NCI-H146 (cell line): ENCODE data around the gene EHMT2.
"Not testable (repeated sequence)": the region's sequence is repeated elsewhere in the genome, so short reads cannot be mapped to it uniquely, and the experiment has no call there.

Experiments used
- DNase-seq: peaks from one replicate; lab custom pipeline; 2025; lab: John Stamatoyannopoulos, UW

Gene EHMT2

DNA sequence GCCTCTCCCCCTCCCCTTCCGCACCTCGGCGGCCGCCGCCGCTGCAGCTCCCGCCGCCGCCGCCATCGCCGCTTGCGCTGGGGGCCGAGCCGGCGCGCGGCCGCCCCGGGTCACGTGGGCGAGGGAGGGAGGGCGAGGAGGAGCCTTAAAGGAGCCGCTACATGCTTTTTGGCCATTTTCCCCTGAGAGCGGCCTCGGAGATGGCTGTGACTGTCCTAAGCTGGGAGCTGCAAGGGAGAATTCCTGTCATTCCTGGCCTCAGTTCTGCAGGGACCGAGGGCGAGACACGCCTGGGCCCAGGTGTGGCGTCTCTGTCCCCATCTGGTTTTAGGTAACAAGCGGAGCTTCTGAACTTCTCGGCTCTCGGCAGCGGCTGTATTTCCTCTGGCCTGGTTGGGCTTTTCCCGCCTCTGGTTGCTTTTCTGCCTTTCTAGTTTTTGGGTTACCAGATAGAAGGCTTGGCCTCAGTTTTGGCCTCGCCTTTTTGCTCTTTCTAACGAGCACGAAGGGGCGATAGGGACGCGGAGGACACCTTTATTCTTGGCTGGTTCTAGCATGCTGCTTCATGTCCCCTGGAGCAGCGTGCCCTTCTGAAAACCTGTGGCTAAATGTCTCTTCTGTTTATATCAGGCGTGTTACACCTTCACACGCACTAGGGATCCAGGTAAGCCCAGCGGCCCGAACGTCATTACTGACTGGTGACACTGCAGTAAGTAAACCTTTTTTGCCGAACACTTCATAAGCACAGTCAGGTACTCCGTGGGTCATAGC lies at the start of gene EHMT2:
Gene EHMT2 (minus strand): TSS at position 87 of the 771 bp plus-strand sequence. CDS start 21 bp downstream, at position 66.
- peak; percentile 77 for DNase-seq

DNA sequence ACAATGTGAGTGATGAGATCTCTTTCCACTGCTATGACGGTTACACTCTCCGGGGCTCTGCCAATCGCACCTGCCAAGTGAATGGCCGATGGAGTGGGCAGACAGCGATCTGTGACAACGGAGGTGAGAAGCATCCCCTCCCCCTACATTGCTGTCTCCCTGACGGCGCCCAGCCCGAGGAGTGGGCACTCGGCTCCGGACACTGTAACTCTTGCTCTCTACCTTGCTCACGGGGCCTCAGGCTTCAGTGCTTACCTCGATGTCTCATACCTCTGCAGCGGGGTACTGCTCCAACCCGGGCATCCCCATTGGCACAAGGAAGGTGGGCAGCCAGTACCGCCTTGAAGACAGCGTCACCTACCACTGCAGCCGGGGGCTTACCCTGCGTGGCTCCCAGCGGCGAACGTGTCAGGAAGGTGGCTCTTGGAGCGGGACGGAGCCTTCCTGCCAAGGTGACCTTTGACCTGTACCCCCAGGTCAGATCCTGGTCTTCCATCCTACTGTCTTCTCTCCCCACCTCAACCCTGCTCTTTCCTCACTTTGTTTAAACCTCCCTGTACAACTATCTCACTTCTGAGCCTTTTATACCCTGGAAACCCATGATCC lies 49.7 kb upstream of the EHMT2 start:
- no peak for DNase-seq

DNA sequence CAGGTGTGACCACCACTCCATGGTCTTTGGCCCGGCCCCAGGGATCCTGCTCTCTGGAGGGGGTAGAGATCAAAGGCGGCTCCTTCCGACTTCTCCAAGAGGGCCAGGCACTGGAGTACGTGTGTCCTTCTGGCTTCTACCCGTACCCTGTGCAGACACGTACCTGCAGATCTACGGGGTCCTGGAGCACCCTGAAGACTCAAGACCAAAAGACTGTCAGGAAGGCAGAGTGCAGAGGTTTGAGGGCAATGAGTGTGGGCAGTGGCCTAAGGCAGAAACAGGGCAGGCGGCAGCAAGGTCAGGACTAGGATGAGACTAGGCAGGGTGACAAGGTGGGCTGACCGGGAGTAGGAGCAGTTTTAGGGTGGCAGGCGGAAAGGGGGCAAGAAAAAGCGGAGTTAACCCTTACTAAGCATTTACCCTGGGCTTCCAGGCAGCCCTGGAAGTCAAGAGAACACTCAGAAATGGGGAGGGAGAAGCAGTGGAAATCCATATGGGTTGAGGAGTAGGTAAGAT lies 48.9 kb upstream of the EHMT2 start:
- no peak for DNase-seq

DNA sequence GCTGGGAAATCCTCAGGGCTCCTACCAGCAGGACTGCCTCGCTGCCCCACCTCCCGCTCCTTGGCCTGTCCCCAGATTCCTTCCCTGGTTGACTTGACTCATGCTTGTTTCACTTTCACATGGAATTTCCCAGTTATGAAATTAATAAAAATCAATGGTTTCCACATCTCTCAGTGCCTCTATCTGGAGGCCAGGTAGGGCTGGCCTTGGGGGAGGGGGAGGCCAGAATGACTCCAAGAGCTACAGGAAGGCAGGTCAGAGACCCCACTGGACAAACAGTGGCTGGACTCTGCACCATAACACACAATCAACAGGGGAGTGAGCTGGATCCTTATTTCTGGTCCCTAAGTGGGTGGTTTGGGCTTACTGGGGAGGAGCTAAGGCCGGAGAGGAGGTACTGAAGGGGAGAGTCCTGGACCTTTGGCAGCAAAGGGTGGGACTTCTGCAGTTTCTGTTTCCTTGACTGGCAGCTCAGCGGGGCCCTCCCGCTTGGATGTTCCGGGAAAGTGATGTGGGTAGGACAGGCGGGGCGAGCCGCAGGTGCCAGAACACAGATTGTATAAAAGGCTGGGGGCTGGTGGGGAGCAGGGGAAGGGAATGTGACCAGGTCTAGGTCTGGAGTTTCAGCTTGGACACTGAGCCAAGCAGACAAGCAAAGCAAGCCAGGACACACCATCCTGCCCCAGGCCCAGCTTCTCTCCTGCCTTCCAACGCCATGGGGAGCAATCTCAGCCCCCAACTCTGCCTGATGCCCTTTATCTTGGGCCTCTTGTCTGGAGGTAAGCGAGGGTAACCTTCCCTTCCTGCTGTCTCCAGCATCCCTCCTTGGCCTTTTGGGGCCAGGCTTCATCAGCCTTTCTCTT lies 48.2 kb upstream of the EHMT2 start, which contains the start of gene CFB:
Gene CFB (plus strand): TSS at position 589 of the 863 bp plus-strand sequence. CDS start 127 bp downstream, at position 716.
- DNase-seq, result no peak

DNA sequence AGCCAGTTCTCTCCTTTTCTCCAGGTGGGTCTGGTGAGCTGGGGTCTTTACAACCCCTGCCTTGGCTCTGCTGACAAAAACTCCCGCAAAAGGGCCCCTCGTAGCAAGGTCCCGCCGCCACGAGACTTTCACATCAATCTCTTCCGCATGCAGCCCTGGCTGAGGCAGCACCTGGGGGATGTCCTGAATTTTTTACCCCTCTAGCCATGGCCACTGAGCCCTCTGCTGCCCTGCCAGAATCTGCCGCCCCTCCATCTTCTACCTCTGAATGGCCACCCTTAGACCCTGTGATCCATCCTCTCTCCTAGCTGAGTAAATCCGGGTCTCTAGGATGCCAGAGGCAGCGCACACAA lies 47.6 kb upstream of the EHMT2 start:
- DNase-seq, result no peak

DNA sequence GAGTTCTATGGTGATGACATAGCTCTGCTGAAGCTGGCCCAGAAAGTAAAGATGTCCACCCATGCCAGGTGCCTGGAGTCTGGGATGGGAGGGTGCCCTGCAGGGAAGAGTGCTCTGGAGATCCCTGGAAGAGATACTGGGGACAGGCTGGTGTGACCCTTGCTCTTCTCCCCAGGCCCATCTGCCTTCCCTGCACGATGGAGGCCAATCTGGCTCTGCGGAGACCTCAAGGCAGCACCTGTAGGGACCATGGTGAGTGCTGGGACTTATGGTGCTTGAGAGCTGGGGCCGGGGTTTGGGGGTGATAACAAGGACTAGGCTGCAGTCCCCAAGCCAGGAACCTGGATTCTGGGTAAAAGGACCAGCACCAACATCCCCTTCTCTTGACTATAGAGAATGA lies 46.2 kb upstream of the EHMT2 start:
- no peak for DNase-seq

DNA sequence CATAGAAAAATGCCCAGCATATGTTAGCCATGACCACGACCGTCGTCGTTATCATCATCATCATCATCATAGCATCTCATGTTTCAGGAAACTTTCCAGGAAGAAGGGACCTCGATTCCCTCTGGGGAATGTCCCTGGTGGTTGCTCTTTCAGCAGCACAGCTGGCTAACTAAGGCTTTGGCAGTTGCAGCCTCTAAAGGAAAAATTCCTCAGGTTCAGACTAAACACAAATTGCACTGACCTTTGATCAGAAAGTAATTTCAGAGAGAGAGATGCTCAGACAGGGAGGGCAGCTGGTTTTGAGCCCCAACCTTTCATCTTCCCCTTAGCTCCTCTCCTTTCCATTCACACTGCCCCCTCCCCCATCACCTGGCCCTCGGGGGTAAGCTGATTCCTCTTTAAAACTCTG lies 42.8 kb upstream of the EHMT2 start:
- no peak for DNase-seq

DNA sequence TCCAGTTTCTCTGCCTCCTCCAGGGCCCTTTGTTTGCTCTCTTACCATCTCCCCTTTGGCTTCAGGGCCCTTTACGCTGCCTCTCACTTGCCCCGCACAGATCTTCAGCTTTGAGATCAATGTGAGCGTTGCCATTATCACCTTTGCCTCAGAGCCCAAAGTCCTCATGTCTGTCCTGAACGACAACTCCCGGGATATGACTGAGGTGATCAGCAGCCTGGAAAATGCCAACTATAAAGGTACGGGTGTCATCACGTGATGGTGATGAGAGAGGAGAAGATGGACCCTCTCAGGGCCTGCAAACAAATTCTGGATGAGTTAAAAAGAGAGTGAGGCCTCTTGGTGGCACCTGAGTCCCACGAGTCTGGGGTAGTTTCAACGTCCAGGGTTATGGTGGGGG lies 38.3 kb upstream of the EHMT2 start:
- no peak for DNase-seq

DNA sequence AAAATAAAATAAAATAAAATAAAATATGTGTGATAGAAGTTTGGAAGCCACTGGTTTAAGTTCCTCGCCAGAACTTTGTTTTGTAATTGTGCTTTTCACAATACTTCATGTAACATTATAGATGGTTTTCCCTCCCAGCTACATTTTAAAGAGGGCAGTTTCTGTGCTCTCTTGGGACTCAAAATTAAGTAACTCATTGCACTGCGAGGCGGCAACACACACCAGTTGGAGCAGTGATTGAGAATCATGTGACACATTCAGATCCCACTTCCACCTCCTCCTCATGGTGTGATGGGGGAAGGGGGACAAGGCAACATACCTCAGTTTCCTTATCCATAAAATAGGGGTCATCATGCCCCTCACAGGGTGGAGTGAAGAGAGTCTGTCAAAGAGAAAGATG lies 37.5 kb upstream of the EHMT2 start:
- DNase-seq, result no peak

DNA sequence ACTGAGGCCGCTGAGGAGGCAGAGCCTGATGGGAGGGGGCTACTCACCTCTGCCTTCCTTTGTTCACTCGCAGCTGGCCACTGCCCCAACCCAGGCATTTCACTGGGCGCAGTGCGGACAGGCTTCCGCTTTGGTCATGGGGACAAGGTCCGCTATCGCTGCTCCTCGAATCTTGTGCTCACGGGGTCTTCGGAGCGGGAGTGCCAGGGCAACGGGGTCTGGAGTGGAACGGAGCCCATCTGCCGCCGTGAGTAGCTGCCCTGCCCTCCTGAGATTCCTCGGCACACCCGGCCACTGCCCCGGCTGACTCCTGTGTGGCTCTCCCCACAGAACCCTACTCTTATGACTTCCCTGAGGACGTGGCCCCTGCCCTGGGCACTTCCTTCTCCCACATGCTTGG lies 36.0 kb upstream of the EHMT2 start:
- no peak for DNase-seq

DNA sequence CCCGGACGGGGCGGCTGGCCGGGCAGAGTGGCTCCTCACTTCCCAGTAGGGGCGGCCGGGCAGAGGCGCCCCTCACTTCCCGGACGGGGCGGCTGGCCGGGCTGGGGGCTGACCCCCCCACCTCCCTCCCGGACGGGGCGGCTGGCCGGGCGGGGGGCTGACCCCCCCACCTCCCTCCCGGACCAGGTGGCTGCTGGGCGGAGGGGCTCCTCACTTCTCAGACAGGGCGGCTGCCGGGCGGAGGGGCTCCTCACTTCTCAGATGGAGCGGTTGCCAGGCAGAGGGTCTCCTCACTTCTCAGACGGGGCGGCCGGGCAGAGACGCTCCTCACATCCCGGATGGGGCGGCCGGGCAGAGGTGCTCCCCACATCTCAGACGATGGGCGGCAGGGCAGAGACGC lies 34.6 kb upstream of the EHMT2 start:
- DNase-seq, result not testable (repeated sequence)

DNA sequence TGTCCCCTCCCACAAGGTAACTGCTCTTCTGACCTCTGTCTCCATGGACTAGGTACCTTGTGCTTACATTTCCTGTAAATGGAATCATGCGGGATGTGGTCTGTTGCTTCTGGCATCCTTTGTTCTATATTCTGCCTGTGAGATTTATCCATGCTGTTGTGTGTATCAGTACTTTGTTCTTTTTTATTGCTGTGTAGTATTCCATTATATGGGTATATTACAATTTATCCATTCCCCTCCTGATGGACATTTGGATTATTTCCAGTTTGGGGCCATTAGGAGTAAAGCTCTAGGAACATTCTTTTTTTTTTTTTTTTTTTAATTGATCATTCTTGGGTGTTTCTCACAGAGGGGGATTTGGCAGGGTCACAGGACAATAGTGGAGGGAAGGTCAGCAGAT lies 33.5 kb upstream of the EHMT2 start:
- no peak for DNase-seq

DNA sequence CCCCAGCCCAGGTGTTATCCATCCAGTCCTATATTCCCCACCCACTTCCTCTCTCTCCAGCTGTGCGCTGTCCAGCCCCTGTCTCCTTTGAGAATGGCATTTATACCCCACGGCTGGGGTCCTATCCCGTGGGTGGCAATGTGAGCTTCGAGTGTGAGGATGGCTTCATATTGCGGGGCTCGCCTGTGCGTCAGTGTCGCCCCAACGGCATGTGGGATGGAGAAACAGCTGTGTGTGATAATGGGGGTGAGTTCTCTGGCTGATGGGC lies 31.1 kb upstream of the EHMT2 start:
- DNase-seq, result no peak

DNA sequence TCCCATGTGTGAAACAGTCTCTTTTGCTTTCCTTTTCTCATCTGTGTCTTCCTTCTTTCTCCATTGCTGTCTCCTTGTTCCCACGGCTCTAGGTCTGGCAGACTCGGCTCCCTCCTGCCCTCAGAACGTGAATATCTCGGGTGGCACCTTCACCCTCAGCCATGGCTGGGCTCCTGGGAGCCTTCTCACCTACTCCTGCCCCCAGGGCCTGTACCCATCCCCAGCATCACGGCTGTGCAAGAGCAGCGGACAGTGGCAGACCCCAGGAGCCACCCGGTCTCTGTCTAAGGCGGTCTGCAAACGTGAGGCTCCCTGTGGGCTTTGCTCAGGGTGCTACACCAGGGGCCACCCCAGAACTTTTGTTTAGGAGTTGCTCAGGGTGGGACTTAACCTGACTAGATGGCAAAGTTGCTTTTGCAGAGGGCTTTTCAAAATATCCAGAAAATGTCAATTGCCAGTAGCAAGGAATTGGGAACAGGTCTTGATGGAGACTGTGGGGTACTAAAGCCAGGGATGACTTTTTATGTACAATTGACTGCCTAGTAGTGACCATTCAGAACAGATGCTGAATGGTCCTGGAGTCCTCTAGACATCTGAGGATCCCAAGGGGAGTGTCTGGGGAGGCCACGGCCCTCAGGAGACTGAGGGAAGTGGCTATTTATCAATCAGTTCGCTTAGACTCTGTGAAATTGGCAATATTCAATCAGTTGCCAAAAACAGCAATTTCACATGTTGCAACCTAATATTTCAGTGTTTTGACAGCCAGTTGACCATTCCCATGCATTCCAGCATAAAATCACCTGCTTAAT lies 30.6 kb upstream of the EHMT2 start:
- no peak for DNase-seq

DNA sequence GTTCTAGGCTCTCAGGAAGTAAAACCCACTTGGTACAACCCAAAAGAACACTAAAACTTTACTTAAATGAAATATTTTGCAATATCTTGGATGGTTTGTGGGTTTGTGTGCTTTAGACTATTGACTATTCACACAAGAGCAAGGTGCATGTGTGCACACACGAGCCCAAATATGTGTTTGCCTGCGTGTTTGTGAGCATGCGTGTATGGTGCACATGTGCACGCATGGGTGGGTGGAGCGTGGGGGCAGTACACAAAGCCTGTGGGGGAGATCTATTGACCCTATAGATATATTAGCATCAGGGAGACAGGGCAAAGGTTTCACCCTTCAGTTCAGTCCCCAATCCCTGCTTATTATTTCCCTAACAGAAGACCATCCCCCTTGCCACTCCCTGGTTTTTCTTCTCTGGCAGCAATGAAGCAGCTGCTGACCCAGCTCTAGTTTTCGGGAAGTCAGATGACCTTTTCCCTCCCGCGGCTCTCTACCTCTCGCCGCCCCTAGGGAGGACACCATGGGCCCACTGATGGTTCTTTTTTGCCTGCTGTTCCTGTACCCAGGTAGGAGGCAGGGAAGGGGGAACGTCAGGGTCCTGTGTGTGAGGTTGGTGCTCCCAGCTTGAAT lies 29.9 kb upstream of the EHMT2 start, which contains the start of gene C2:
Gene C2 (plus strand): TSS at position 476 of the 621 bp plus-strand sequence. CDS start 36 bp downstream, at position 512.
- DNase-seq, result no peak

DNA sequence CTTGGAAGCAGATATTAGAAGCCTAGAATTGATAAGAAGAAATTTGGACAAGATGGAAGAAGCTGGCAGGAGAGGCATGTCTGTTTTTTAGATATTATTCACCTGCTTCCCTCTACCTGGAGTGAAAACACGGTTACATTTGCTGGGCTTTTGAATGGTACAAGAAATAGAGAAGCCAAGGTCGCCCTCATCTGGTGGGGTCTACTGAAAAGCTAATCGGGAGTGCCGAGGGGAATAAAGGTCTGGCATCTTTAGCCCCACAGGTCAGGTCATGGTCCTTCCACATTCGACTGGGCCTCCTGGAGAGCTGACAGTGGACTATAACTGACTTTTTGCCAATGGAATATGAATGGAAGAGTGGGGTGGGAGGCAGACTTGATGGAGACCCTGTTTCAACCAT lies 25.4 kb upstream of the EHMT2 start:
- peak; percentile 9 for DNase-seq

DNA sequence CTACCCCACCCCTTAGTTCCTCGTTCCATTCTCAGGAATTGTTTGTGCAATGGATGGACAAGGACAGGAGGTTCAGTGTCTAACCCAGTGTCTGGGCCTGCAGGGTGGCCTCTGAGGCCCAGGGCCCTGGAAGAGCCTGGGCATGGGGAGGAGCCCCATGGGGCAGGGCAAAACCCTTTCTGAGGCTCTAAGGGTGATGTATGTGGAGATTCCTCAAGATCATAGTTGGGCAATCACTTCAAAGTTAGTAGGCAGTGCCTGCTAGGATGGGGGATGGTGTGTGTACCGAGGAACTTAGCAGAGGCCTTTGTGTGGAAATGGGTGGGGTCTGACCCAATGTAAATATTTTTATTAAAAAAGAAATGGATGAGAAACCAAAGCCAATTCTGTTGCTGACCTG lies 23.3 kb upstream of the EHMT2 start:
- DNase-seq, result no peak

DNA sequence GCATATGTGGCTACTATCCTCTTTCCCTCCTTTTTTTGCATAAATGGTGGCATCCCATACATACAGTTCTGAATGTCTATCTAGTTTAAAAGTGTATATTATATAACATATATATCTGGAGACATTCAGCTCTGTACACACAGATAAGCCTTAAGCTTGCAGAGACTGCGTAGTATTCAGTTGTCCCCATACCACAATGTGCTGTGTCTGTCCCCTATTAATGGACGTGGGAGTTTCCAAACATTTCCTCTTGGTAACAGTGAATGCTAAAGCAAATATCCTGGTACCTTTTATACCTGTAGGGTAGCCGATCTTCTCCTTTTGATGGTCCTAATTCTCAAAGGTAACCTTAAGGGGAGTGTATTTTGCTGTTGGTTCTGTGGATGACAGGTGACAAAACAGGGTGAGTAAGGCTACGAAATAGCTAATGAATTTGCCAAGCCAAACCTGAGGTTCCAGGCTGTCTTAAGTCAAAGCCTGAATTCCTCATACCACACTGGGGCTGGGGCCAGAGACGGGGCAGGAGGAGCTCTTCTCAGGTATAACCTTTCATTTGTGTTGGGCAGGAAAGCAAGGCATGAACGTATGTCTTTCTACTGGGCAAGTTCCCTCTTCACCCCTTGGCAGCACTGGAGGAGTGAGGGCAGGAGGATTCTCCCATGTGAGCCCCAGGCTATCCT lies 22.3 kb upstream of the EHMT2 start:
- no peak for DNase-seq

DNA sequence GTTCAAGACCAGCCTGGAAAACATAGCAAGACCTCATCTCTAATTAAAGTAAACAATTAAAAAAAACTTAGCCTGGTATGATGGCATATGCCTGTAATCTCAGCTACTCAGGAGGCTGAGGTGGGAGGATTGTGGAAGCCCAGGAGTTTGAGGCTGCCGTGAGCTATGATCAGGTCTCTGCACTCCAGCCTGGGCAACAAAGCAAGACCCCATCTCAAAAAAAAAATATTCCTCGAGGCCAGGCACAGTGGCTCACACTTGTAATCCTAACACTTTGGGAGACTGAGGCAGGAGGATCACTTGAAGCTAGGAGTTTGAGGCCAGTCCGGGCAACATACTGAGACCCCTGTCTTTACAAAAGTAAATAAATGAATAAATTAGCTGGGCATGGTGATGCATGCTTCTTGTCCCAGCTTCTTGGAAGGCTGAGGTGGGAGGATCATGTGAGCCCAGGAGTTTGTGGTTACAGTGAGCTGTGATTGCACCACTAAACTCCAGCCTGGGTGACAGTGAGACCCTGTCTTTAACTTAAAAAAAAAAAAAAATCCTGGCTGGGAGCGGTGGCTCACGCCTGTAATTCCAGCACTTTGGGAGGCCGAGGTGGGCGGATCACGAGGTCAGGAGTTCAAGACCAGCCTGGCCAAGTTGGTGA lies 20.7 kb upstream of the EHMT2 start:
- no peak for DNase-seq

DNA sequence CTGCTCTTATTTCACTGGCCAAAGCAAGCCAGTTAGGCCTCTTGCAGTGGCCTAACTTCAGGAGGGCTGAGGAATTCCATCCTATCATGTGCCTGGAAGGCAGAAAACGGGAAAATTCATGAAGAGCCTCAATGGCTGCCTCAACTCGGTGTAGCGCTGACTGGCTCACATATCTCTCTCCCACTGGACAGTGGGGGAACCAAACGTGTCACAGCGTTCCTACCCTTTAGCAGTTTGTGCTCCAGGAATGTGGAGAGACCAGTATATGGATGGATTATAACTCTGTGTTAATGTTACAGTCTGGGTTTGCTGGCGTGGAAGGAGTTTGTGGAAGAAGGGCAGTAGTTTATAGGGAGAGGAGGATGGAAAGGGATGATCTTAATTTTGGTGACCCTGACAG lies 18.3 kb upstream of the EHMT2 start:
- no peak for DNase-seq
